Middle frontal gyrus (tissue), 1 donor: ENCODE measurements around the gene POLQ.
"Not testable (repeated sequence)": the region's sequence is repeated elsewhere in the genome, so short reads cannot be mapped to it uniquely, and the experiment has no call there.

Source experiments
- DNase-seq: peaks from one replicate; pipeline ENCODE4 v3.0.0-alpha.2; 2015; ENCODE audit warnings: low spot score; ENCODE audit errors: extremely low spot score

The POLQ gene

DNA sequence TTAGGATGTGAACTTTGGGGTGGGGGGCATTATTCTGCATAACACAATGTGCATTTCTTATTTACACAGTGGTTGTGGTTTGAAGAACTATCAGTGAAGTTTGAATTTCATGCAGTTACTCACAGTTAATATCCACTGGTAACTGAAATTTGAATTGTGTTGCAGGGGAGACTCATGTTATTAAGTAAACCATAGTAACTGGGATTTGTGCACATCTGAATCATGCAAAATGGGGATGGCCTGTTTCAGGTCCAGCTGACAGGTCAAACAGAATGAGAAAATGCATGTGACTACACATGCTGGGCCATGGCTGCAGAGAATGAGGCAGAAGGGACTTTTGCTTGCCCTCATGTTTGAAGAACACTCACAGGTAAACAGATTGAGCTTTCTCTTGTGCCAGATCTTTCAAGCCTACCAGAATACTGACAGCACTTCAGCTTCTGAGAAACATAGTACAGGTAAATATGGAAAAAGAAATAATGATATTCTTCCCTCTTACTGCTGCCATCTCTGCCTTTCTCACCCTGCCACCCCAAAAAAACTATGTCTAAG lies 115.0 kb downstream of the POLQ start:
- DNase-seq = no peak

DNA sequence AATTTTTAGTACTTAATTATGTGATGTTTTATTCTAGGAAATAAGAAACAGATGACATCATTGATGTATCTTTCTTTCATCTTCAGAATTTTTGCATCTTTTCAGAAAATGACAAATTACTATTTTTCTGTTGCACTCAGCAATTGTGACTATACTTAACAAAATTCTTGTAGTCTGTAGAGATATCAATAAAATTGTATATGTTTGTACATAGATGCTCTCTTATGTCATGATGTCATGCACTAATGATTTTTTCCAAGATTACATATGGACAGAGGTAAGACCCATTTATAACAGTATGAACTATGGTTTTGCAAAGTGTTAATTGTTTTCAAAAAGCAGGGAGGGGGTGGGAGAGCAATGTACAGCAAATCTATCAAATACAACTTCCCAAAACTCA lies 121.2 kb downstream of the POLQ start:
- DNase-seq = no peak

GRCh38 chr3:121418182-121418581 lies 127.6 kb downstream of the POLQ start:
- DNase-seq = no peak

DNA sequence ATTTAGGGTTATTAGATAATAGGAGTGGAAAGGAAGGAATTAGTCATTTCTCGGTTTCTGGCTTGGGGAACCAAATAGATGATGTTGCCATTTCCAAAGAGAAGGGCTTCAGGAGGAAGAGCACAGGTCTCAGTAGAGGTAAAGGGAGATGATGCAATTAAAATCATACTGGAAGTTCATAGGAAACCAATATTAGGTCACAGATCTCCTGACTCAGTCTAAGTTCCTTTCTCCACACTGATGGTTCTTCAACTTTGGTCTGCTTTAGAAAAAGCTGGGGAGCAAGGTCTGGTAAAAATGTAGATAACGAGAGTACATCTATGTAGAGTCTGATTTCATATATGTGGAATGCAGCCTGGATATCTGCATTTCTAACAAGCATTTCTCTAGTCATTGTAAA lies 130.9 kb downstream of the POLQ start:
- DNase-seq = no peak

- DNase-seq = no peak
Measured at GRCh38 chr3:121411523-121411922, 134.3 kb downstream of the POLQ start.

- no peak for DNase-seq
Measured at GRCh38 chr3:121405631-121406030, 140.2 kb downstream of the POLQ start.

- no peak for DNase-seq
Measured at GRCh38 chr3:121399820-121400219, 146.0 kb downstream of the POLQ start.

DNA sequence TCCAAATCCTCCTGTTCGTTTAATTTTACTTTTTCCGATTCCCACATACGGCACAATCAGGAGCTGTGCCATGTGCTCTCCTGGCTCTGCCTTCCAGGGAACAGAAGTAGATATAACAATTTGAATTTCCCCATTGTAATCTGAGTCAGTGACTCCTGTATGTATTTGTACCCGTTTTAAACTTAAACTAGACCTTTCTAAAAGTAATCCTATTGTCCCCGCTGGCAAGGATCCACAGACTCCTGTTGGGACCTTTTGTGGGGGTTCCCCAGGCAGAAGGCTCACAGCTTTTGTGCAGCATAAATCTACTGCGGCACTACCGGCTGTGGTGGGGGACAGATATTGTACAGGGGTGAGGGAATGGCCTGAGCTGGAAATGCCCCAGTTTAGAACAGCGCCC lies 147.7 kb downstream of the POLQ start:
- DNase-seq = not testable (repeated sequence)

DNA sequence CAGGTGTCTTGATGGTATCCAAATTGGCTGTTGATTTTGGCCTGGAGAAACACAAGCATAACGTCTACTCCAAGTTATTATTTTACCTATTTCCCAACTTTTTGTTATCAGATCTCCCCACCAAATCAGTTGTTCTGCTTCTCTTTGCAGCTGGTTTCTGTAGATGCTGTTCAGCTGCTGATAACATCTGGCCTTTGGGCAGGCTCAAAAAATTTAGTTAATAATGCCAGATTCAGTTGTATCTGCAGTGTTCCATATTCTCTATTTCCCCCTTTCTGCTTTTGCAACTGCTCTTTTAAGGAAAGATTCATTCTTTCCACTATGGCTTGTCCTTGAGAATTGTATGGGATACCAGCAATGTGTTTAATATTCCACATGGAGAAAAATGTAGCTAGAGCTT lies 149.8 kb downstream of the POLQ start:
- DNase-seq = not testable (repeated sequence)

DNA sequence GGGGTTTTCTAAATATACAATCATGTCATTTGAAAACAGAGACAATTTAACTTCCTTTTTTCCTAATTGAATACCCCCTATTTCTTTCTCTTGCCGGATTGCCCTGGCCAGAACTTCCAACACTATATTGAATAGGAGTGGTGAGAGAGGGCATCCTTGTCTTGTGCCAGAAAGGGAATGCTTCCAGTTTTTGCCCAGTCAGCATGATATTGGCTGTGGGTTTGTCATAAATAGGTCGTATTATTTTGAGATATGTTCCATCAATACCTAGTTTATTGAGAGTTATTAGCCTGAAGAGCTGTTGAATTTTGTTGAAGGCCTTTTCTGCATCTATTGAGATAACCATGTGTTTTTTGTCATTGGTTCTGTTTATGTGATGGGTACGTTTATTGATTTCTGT lies 157.5 kb downstream of the POLQ start:
- not testable (repeated sequence) for DNase-seq
